Measurements from ENCODE around the gene ATXN7L2.

Gene ATXN7L2

GRCh38 chr1:109495738-109496137 lies 12.0 kb downstream of the ATXN7L2 start:
- WGBS = 94% methylated on average over 7 of the region's 7 CpGs

GRCh38 chr1:109497449-109498160 lies 13.9 kb downstream of the ATXN7L2 start:
- no peak overlapping the region for H3K4me3 ChIP-seq (ENCODE audit: insufficient read depth in 1 of 2, low read depth in 1 of 2, low read length in 2 of 2)
- H4K91ac ChIP-seq (ENCODE audit: low read length) = no peak overlapping the region
- no peak overlapping the region for H3K23ac ChIP-seq (ENCODE audit: low read length in 2 of 2)
- WGBS = 82% methylated on average over 9 of the region's 9 CpGs
- H2BK5ac ChIP-seq (ENCODE audit: low read depth, low read length, poor library complexity, severe bottlenecking) = no peak overlapping the region
- peaks cover 35% of the 10 kb centered on the region for H3K4me1 ChIP-seq (ENCODE audit: control insufficient read depth, insufficient read depth, low read depth, low read length)
- no peak overlapping the region for H3K9ac ChIP-seq (ENCODE audit: low read length)
- no peaks in the 10 kb centered on the region for H3K9me3 ChIP-seq (ENCODE audit: control insufficient read depth, low read length)
- H4K8ac ChIP-seq (ENCODE audit: low read length) = no peak overlapping the region
- no peak for DNase-seq
- H3K4ac ChIP-seq (ENCODE audit: low read depth in 1 of 2, low read length in 2 of 2) = no peak overlapping the region
- H2AK5ac ChIP-seq (ENCODE audit: low read length, severe bottlenecking) = no peak overlapping the region
- no peaks in the 10 kb centered on the region for H3K27me3 ChIP-seq (ENCODE audit: control insufficient read depth in 1 of 2, insufficient read depth in 1 of 2, low read length in 2 of 2)
- H3K18ac ChIP-seq (ENCODE audit: low read depth in 1 of 2, low read length in 2 of 2) = no peak overlapping the region
- no peak overlapping the region for H2BK15ac ChIP-seq (ENCODE audit: low read depth, poor library complexity, severe bottlenecking)
- peaks cover 24 to 42% of the 10 kb centered on the region in 2 experiments for H3K36me3 ChIP-seq (ENCODE audit: control insufficient read depth in 1 of 2, insufficient read depth in 2 of 2, low read depth in 1 of 2, low read length in 2 of 2)
- H3K4me2 ChIP-seq (ENCODE audit: low read length, poor library complexity, severe bottlenecking) = no peak overlapping the region
- H2BK12ac ChIP-seq (ENCODE audit: low read length in 2 of 2) = no peak overlapping the region
- no peak overlapping the region for H2AFZ ChIP-seq (ENCODE audit: low read depth, low read length)
- peaks cover 32% of the 10 kb centered on the region for H3K79me1 ChIP-seq (replicated peaks; ENCODE audit: low read length, poor library complexity, severe bottlenecking)
- H3K14ac ChIP-seq (ENCODE audit: low read length in 2 of 2) = no peak overlapping the region
- no peak overlapping the region for H3K27ac ChIP-seq (ENCODE audit: low read length, poor library complexity, severe bottlenecking)
- H2BK120ac ChIP-seq (ENCODE audit: low read depth, low read length) = no peak overlapping the region

More at GRCh38 chr1:109495738-109496137, 12.0 kb downstream of the ATXN7L2 start:
- Histone ChIP-seq H3K36me3 (ENCODE audit: control insufficient read depth in 1 of 2, insufficient read depth in 2 of 2, low read depth in 1 of 2, low read length in 2 of 2) (peaks cover 40 to 50% of the 10 kb centered on the region in 2 experiments), H2BK5ac (ENCODE audit: low read depth, low read length, poor library complexity, severe bottlenecking) (no peak overlapping the region), H3K27me3 (ENCODE audit: control insufficient read depth in 1 of 2, insufficient read depth in 1 of 2, low read length in 2 of 2) (no peaks in the 10 kb centered on the region), H4K91ac (ENCODE audit: low read length) (no peak overlapping the region), H3K4me1 (ENCODE audit: control insufficient read depth, insufficient read depth, low read depth, low read length) (peaks cover 27% of the 10 kb centered on the region), H3K27ac (ENCODE audit: low read length, poor library complexity, severe bottlenecking) (no peak overlapping the region), H2AK5ac (ENCODE audit: low read length, severe bottlenecking) (no peak overlapping the region), H3K9ac (ENCODE audit: low read length) (peak overlapping the region; percentile 88), H2BK15ac (ENCODE audit: low read depth, poor library complexity, severe bottlenecking) (no peak overlapping the region), H3K4me3 (ENCODE audit: insufficient read depth in 1 of 2, low read depth in 1 of 2, low read length in 2 of 2) (no peak overlapping the region), H2BK12ac (ENCODE audit: low read length in 2 of 2) (no peak overlapping the region), H3K9me3 (ENCODE audit: control insufficient read depth, low read length) (no peaks in the 10 kb centered on the region), H3K4me2 (ENCODE audit: low read length, poor library complexity, severe bottlenecking) (no peak overlapping the region), H3K14ac (ENCODE audit: low read length in 2 of 2) (no peak overlapping the region), H3K79me1 (replicated peaks; ENCODE audit: low read length, poor library complexity, severe bottlenecking) (peaks cover 32% of the 10 kb centered on the region), H2BK120ac (ENCODE audit: low read depth, low read length) (no peak overlapping the region), H3K4ac (ENCODE audit: low read depth in 1 of 2, low read length in 2 of 2) (no peak overlapping the region), H4K8ac (ENCODE audit: low read length) (no peak overlapping the region), H3K23ac (ENCODE audit: low read length in 2 of 2) (no peak overlapping the region), H3K18ac (ENCODE audit: low read depth in 1 of 2, low read length in 2 of 2) (no peak overlapping the region), H2AFZ (ENCODE audit: low read depth, low read length) (no peak overlapping the region)
- DNase-seq = no peak

- peaks cover 35% of the 10 kb centered on the region for H3K4me1 ChIP-seq (ENCODE audit: control insufficient read depth, insufficient read depth, low read depth, low read length)
- H3K4me3 ChIP-seq (ENCODE audit: insufficient read depth in 1 of 2, low read depth in 1 of 2, low read length in 2 of 2) = no peak overlapping the region
- no peak overlapping the region for H2AK5ac ChIP-seq (ENCODE audit: low read length, severe bottlenecking)
- no peak overlapping the region for H3K4me2 ChIP-seq (ENCODE audit: low read length, poor library complexity, severe bottlenecking)
- H3K27me3 ChIP-seq (ENCODE audit: control insufficient read depth in 1 of 2, insufficient read depth in 1 of 2, low read length in 2 of 2) = no peaks in the 10 kb centered on the region
- peaks cover 32% of the 10 kb centered on the region for H3K79me1 ChIP-seq (replicated peaks; ENCODE audit: low read length, poor library complexity, severe bottlenecking)
- no peak overlapping the region for H3K18ac ChIP-seq (ENCODE audit: low read depth in 1 of 2, low read length in 2 of 2)
- WGBS = 87% methylated on average over 11 of the region's 12 CpGs
- no peak overlapping the region for H2BK12ac ChIP-seq (ENCODE audit: low read length in 2 of 2)
- peaks cover 24 to 42% of the 10 kb centered on the region in 2 experiments for H3K36me3 ChIP-seq (ENCODE audit: control insufficient read depth in 1 of 2, insufficient read depth in 2 of 2, low read depth in 1 of 2, low read length in 2 of 2)
- H3K9ac ChIP-seq (ENCODE audit: low read length) = no peak overlapping the region
- no peak overlapping the region for H3K14ac ChIP-seq (ENCODE audit: low read length in 2 of 2)
- no peak overlapping the region for H3K27ac ChIP-seq (ENCODE audit: low read length, poor library complexity, severe bottlenecking)
- no peak overlapping the region for H2AFZ ChIP-seq (ENCODE audit: low read depth, low read length)
- no peak overlapping the region for H3K23ac ChIP-seq (ENCODE audit: low read length in 2 of 2)
- H4K91ac ChIP-seq (ENCODE audit: low read length) = no peak overlapping the region
- no peak overlapping the region for H4K8ac ChIP-seq (ENCODE audit: low read length)
- no peaks in the 10 kb centered on the region for H3K9me3 ChIP-seq (ENCODE audit: control insufficient read depth, low read length)
- no peak overlapping the region for H2BK15ac ChIP-seq (ENCODE audit: low read depth, poor library complexity, severe bottlenecking)
- no peak overlapping the region for H3K4ac ChIP-seq (ENCODE audit: low read depth in 1 of 2, low read length in 2 of 2)
- peak; percentile 61 for DNase-seq
- H2BK120ac ChIP-seq (ENCODE audit: low read depth, low read length) = no peak overlapping the region
- no peak overlapping the region for H2BK5ac ChIP-seq (ENCODE audit: low read depth, low read length, poor library complexity, severe bottlenecking)
These were observed 14.6 kb downstream of the ATXN7L2 start for GRCh38 chr1:109498161-109498801.

GRCh38 chr1:109499081-109499480 lies 15.4 kb downstream of the ATXN7L2 start:
- Histone ChIP-seq H3K18ac (ENCODE audit: low read depth in 1 of 2, low read length in 2 of 2) (no peak overlapping the region), H4K8ac (ENCODE audit: low read length) (no peak overlapping the region), H3K36me3 (ENCODE audit: control insufficient read depth in 1 of 2, insufficient read depth in 2 of 2, low read depth in 1 of 2, low read length in 2 of 2) (peaks cover 24 to 42% of the 10 kb centered on the region in 2 experiments), H3K9me3 (ENCODE audit: control insufficient read depth, low read length) (no peaks in the 10 kb centered on the region), H3K14ac (ENCODE audit: low read length in 2 of 2) (peak overlapping the region in 1 of 2 experiments; percentile 80), H3K27me3 (ENCODE audit: control insufficient read depth in 1 of 2, insufficient read depth in 1 of 2, low read length in 2 of 2) (no peaks in the 10 kb centered on the region), H3K4me2 (ENCODE audit: low read length, poor library complexity, severe bottlenecking) (no peak overlapping the region), H3K4me3 (ENCODE audit: insufficient read depth in 1 of 2, low read depth in 1 of 2, low read length in 2 of 2) (no peak overlapping the region), H2BK120ac (ENCODE audit: low read depth, low read length) (no peak overlapping the region), H3K79me1 (replicated peaks; ENCODE audit: low read length, poor library complexity, severe bottlenecking) (peaks cover 32% of the 10 kb centered on the region), H3K23ac (ENCODE audit: low read length in 2 of 2) (peak overlapping the region in 1 of 2 experiments; percentile 60), H2AK5ac (ENCODE audit: low read length, severe bottlenecking) (peak overlapping the region; percentile 16), H3K4ac (ENCODE audit: low read depth in 1 of 2, low read length in 2 of 2) (no peak overlapping the region), H2BK12ac (ENCODE audit: low read length in 2 of 2) (peak overlapping the region in 1 of 2 experiments; percentile 57), H2AFZ (ENCODE audit: low read depth, low read length) (no peak overlapping the region), H4K91ac (ENCODE audit: low read length) (peak overlapping the region; percentile 11), H3K4me1 (ENCODE audit: control insufficient read depth, insufficient read depth, low read depth, low read length) (peaks cover 35% of the 10 kb centered on the region), H2BK15ac (ENCODE audit: low read depth, poor library complexity, severe bottlenecking) (no peak overlapping the region), H3K9ac (ENCODE audit: low read length) (peak overlapping the region; percentile 19), H3K27ac (ENCODE audit: low read length, poor library complexity, severe bottlenecking) (peak overlapping the region; percentile 79), H2BK5ac (ENCODE audit: low read depth, low read length, poor library complexity, severe bottlenecking) (no peak overlapping the region)
- WGBS = 70% methylated on average over 3 of the region's 7 CpGs
- no peak for DNase-seq

Measured in mesenchymal stem cell (in vitro differentiated cells and primary cell).